ENCODE results near the gene TCF7L1. TPM values are rescaled to one million over a fixed set of nuclear protein-coding genes. Genes with fewer than 3 reads are reported as not detected.

TCF7L1 gene
- total and polyA plus RNA-seq, 2 of the 13 experiments (the other 11 are each of a cell fraction or from before 2014, with no cell fraction given): 0.04 to 0.15 TPM

DNA sequence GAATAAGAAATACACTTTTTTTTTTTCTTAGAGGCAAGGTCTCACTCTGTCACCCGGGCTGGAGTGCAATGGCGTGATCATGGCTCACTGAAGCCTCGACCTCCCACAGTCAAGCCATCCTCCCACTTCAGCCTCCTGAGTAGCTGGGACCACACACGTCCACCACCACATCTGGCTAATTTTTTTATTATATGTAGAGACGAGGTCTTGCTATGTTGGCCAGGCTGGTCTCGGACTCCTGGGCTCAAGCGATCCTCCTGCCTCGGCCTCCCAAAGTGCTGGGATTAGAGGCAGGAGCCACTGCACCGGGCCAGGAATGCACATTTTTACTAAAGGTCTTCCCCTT lies 192.2 kb downstream of the TCF7L1 start (continued):
- TF ChIP-seq PAX8 (CRISPR knock-in tag; IDR thresholded peaks at IDR 0.05; ENCODE audit: borderline replicate concordance): 0 out of 2 replicates have a peak, but pooled peaks have one; percentile 11
- TF ChIP-seq KLF11 (CRISPR knock-in tag; IDR thresholded peaks at IDR 0.05): 0 out of 2 replicates have a peak, but pooled peaks have one; percentile 17

DNA sequence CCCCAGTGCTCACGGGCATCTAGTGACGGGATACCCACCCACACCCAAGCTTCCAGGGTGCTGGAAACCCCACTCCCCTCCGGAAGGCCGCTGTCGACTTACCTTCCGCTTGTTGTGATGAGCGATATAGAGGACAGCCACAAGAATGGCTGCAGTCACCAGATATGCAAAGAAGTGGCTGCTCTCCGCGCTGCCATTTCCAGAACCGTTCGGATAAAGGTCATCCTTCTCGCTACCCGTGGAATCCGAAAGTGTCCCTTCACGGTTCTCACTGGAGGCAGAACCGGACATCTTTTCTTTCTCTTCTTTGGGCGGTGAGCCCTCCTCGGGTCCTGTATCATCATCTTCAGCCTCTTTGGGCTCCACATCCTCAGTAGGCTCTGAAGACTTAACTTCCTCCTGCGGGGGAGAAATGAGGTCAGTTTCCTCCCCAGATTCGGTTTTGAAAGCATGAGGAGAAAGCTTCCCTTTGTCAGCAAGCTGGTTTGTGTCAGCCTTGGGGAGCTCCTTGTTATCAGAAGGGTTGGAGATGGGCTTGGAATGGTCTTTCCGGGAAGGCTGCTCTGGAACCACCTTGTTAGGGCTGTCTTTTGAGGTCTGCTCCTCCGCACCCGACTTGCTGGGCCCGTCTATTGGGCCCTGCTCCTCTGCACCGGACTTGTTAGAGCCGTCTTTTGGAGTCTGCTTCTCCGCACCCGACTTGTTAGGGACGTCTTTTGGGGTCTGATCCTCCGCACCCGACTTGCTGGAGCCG lies 193.4 kb downstream of the TCF7L1 start:
- no peak for FAIRE-seq
- in situ Hi-C loops (cut with HindIII; ENCODE audit: extremely low pct_ligation_motif_present, low pct_unique_long_range_greater_than_20kb): no loop called here
- peak; percentile 52 for DNase-seq (ENCODE audit: low spot score)
- CTCF ChIA-PET (ENCODE audit: low intra/inter-chr PET ratio, low total read pairs): no interaction called here
- H3K4me2 ChIP-seq (ENCODE audit: low read depth, low read length): peak overlapping the region; percentile 98
- under 1% methylated on average over 25 of the region's 32 CpGs for WGBS (ENCODE audit: low lambda C conversion rate)
- peak; percentile 7 for ATAC-seq
- H3K4me3 ChIP-seq (replicated peaks in 1 of 3; ENCODE audit: insufficient read depth in 1 of 3, low read depth in 2 of 3, low read length in 3 of 3): peak overlapping the region; percentile 80 to 90 (median 89)
- H3K79me2 ChIP-seq (ENCODE audit: insufficient read depth, low read length): peaks cover 68% of the 10 kb centered on the region
- H3K27me3 ChIP-seq (ENCODE audit: control insufficient read depth in 1 of 2, insufficient read depth in 2 of 2, low read length in 2 of 2): no peaks in the 10 kb centered on the region; a peak in 1 of 5 replicates
- intact Hi-C loops (cut with micrococcal nuclease; ENCODE audit: unreplicated experiment): loop anchor here (5.0 kb wide), 2 partner anchors 146 to 226 kb away; no protein-coding TSS in a partner anchor
- peaks cover 47% of the 10 kb centered on the region for H3K4me1 ChIP-seq (ENCODE audit: insufficient read depth, low read length)
- POLR2A ChIA-PET: interaction anchor here (0.7 to 6.2 kb wide), 14 partner anchors 12 to 270 kb away, joined by 3 to 142 read pairs (median 11); partner anchors contain the start of genes ELMOD3, GGCX, MAT2A and RETSAT
- no peaks in the 10 kb centered on the region for H3K9me3 ChIP-seq (ENCODE audit: low read length)
- H4K20me1 ChIP-seq (ENCODE audit: insufficient read depth, low read length): peaks cover 23% of the 10 kb centered on the region
- peak overlapping the region; percentile 95 for H3K27ac ChIP-seq (ENCODE audit: extremely low read length, insufficient read depth, low read length)
- H2AFZ ChIP-seq (ENCODE audit: low read length): no peak overlapping the region
- peaks cover 7 to 29% of the 10 kb centered on the region in 2 experiments for H3K36me3 ChIP-seq (replicated peaks in 1 of 2; ENCODE audit: control insufficient read depth in 1 of 2, insufficient read depth in 2 of 2, low read length in 2 of 2)
- BruUV-seq (replicated peaks): no TSS peak
- peak overlapping the region; percentile 96 for H3K9ac ChIP-seq (ENCODE audit: insufficient read depth, low read depth, low read length)
- TF ChIP-seq, protein P1, sequence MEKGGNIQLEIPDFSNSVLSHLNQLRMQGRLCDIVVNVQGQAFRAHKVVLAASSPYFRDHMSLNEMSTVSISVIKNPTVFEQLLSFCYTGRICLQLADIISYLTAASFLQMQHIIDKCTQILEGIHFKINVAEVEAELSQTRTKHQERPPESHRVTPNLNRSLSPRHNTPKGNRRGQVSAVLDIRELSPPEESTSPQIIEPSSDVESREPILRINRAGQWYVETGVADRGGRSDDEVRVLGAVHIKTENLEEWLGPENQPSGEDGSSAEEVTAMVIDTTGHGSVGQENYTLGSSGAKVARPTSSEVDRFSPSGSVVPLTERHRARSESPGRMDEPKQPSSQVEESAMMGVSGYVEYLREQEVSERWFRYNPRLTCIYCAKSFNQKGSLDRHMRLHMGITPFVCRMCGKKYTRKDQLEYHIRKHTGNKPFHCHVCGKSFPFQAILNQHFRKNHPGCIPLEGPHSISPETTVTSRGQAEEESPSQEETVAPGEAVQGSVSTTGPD (CRISPR knock-in tag; IDR thresholded peaks at IDR 0.05): no peak
- TF ChIP-seq ZNF709 (CRISPR knock-in tag; IDR thresholded peaks at IDR 0.05): no peak
- TF ChIP-seq ZNF343 (CRISPR knock-in tag; IDR thresholded peaks at IDR 0.05): no peak
- TF ChIP-seq, protein P2, sequence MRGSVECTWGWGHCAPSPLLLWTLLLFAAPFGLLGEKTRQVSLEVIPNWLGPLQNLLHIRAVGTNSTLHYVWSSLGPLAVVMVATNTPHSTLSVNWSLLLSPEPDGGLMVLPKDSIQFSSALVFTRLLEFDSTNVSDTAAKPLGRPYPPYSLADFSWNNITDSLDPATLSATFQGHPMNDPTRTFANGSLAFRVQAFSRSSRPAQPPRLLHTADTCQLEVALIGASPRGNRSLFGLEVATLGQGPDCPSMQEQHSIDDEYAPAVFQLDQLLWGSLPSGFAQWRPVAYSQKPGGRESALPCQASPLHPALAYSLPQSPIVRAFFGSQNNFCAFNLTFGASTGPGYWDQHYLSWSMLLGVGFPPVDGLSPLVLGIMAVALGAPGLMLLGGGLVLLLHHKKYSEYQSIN (CRISPR knock-in tag; IDR thresholded peaks at IDR 0.05; ENCODE audit: borderline replicate concordance): no peak
- peak; percentile 40; the same call in 1 of the 2 replicates for TF ChIP-seq ZFY (CRISPR knock-in tag; IDR thresholded peaks at IDR 0.05)
- no peak for TF ChIP-seq ZNF230 (CRISPR knock-in tag; IDR thresholded peaks at IDR 0.05)
- no peak for TF ChIP-seq CHD4 (IDR thresholded peaks at IDR 0.05; ENCODE audit: borderline replicate concordance, low read length)
- TF ChIP-seq ZBTB3 (CRISPR knock-in tag; IDR thresholded peaks at IDR 0.05; ENCODE audit: borderline replicate concordance, low read depth): no peak
- TF ChIP-seq LCORL (IDR thresholded peaks at IDR 0.05): no peak
- no peak for TF ChIP-seq LCORL (CRISPR knock-in tag; IDR thresholded peaks at IDR 0.05)
- no peak for TF ChIP-seq SCMH1 (CRISPR knock-in tag; IDR thresholded peaks at IDR 0.05; ENCODE audit: borderline replicate concordance)
- no peak for TF ChIP-seq SMAD1 (CRISPR knock-in tag; IDR thresholded peaks at IDR 0.05; ENCODE audit: borderline replicate concordance, low read depth)
- no peak for TF ChIP-seq ZNF331 (CRISPR knock-in tag; IDR thresholded peaks at IDR 0.05)
- TF ChIP-seq, protein P3, sequence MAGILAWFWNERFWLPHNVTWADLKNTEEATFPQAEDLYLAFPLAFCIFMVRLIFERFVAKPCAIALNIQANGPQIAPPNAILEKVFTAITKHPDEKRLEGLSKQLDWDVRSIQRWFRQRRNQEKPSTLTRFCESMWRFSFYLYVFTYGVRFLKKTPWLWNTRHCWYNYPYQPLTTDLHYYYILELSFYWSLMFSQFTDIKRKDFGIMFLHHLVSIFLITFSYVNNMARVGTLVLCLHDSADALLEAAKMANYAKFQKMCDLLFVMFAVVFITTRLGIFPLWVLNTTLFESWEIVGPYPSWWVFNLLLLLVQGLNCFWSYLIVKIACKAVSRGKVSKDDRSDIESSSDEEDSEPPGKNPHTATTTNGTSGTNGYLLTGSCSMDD (CRISPR knock-in tag; IDR thresholded peaks at IDR 0.05): no peak
- TF ChIP-seq MXI1 (IDR thresholded peaks at IDR 0.05; ENCODE audit: borderline replicate concordance, low read depth, low read length): no peak
- no peak for TF ChIP-seq MTA3 (CRISPR knock-in tag; IDR thresholded peaks at IDR 0.05)
- TF ChIP-seq PCBP2 (optimal IDR thresholded peaks at IDR 0.05; ENCODE audit: low read depth, low read length, poor library complexity, severe bottlenecking): no peak

All from HepG2 (cell line).